ENCODE results near the gene RPS17. TPM values are rescaled to one million over a fixed set of nuclear protein-coding genes. Genes with fewer than 3 reads are reported as not detected.
A peak's percentile ranks its signal among the peaks of the same experiment; 100 is the strongest.
"Not testable (repeated sequence)": the region's sequence is repeated elsewhere in the genome, so short reads cannot be mapped to it uniquely, and the experiment has no call there.

The RPS17 gene
- total RNA-seq, 1 donor from 2014 or later: 1,382 TPM

DNA sequence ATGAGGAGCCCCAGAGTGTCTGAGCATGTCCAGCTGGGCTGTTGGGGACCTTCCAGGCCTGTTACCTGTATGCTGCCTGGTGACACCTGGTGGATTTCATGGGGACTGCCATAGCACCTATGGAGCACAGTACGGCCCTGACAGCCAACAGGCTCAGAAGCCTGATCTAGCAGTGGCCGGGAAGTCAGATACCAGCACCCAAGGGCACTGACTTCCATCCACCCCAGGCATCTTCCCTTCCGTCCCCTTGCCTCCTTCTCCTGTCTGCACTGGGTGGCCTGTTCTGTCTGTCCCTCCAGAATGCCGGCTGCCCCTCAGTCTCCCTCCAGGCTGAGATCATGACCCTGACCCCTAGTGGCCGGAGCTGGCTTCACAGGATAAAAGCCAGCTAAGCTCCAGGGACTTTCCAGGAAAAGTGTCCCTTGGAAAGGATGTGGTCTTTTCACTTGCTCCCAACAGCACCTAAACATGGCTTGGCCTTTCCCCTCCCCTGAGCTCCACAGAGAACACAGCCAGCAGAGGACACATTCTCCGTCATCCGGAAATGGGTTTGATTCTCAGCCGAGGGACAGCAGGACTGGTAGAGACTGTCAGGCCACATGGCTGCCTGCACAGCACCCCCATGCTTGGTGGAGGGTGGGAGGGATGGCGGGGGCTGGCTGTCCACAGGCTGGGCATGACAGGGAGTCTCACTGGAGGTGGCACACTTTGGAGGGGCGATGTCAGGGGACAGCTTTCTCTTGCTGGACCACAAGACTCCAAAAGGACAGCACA lies 9.5 kb downstream of the RPS17 start:
- no peak for FAIRE-seq
- DNase-seq (ENCODE audit: low spot score in 2 of 2): peak in 1 of 2 donors; percentile 60

DNA sequence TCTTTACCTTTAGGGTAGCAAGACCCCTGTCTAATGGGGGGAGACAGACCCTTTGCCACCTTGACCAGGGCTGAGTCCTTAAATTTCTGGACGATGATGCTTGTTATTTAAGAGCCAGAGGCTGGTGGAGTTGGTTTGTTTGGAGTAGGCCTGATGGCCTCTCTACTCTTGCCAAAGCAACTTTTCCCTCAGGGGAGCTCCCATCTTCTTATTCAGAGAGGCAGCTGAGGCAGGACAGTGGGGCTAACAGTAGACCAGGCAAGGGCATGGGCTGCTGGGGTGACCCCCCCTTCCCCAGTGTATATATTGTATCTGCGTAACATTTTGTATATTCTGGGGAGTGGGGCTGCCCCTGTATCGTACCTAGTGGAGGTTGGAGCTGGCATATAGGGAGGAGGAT lies 10.3 kb downstream of the RPS17 start:
- FAIRE-seq (no peak), DNase-seq (ENCODE audit: low spot score in 2 of 2) (no peak)

DNA sequence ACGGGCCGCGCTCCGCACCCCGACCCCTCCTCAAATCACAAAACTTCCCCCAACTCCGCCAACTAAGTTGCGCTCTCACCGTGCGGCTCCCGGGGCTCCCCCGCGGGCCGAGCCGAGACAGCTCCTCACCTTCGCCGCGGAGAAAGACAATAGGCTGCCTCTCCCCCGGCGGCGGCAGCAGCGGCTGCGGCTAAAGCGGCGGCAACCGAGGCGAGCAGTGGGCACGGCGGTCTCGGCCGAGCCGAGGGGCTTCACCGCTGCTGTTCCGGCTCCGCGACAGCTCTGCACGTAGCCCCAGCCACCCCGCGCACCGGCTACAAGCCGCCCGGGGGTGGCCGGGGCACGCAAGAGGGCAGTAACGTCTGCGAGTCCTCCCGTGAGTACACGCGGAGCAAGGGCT lies 26.7 kb downstream of the RPS17 start:
- FAIRE-seq; DNase-seq (ENCODE audit: low spot score in 2 of 2): not testable (repeated sequence)

DNA sequence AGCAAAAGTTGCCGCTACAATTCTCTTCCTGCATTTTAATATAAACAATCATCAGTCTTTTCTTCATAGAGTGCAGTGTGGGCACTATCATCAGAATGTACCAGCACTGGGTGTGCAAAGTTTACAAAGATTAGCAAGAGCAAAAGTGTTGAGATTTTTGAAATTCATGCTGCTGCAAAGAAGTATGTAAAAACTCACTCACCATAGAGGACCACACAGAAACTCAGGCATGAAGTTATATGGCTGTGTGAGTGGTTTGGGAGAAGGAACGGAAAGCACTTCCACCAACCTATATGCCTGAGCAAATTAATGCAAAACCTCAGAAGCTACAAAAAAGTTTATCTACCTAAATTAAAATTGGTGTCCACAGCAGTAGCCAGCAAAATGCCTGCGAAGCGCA lies 32.6 kb downstream of the RPS17 start:
- FAIRE-seq; DNase-seq (ENCODE audit: low spot score in 2 of 2): not testable (repeated sequence)

DNA sequence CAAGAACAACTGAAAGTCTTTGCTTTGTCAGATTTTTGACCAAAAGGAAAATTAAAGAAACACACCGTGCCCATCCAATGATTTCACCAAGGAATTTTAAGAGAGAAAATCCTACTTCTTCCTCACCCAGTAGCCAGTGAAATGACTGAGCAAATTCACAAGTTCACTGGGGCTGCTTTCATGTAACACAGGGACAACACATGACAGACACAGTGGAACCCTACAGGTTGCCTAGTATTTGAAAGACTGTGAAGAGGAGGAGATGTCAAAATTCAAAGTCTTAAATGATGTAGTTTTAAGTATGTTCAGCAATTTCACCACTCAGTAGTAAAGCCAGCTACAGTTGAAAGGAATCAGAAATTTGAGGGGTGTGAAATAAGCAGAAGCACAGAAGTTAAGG lies 33.2 kb downstream of the RPS17 start:
- not testable (repeated sequence) for DNase-seq (ENCODE audit: low spot score in 2 of 2); FAIRE-seq

DNA sequence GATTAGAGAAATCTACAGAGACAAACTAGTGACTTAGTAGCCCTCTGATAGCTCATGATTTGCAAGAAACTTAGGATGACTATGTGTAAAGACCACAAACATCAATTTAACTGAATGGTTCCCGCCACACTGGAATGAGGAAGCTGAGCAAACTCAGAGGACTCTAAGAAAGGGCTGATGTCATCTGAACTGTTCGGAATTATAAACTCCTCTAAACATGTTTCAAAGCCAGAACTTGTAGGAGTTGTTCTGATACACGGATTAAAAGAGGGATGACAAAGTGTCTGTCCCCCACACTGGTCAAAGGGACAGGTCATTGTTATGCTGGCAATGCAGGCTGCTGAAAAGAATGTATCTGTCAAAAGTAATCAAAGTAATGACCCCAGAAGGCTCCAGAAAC lies 34.4 kb downstream of the RPS17 start:
- not testable (repeated sequence) for FAIRE-seq; DNase-seq (ENCODE audit: low spot score in 2 of 2)

DNA sequence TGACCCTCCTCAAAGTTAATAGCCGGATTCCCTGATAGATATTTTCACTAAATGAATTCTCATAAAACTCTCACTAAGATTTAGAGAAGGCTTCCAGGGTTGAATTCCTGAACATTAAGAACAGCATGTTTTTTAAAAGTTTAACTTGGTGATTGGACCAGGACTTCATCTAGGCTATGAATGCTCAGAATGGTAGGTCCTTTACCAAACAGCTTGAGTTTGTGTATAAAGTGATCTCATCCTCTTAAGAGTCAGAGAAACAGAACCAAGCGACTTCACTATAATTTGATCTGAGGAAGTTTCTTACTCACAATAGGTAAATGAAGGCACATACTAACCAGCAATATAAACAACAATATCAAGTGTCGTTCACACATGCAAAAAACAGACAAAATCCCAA lies 36.2 kb downstream of the RPS17 start:
- FAIRE-seq; DNase-seq (ENCODE audit: low spot score in 2 of 2): not testable (repeated sequence)

DNA sequence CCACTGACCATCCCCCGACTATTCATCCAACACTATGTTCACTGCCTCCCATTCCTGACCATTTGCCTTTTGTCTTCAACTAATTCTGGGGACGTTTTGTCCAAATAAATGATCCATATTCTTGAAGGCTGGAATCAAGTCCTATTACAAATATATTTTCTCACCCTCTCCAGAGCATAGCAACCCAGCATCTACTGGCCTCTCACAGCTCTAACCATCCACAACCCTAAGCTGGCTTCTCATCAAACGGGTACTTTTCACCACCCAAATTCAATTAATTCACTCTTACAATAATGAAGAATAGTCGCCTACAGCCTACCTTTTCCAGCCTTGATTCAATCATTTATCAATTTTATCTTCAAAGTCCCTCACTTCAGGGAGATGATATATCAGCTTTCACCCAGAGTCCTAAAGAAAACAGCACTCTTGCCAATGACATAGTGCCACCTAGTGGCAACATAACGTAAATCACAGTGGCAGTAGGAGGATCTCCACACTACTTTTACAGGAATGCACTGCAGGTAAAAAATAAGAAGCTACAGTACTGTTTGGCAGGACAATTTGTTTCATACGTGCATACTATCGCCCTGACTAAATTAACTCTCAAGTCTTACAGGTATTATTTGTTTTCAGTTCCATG lies 37.4 kb downstream of the RPS17 start:
- not testable (repeated sequence) for DNase-seq (ENCODE audit: low spot score in 2 of 2); FAIRE-seq

DNA sequence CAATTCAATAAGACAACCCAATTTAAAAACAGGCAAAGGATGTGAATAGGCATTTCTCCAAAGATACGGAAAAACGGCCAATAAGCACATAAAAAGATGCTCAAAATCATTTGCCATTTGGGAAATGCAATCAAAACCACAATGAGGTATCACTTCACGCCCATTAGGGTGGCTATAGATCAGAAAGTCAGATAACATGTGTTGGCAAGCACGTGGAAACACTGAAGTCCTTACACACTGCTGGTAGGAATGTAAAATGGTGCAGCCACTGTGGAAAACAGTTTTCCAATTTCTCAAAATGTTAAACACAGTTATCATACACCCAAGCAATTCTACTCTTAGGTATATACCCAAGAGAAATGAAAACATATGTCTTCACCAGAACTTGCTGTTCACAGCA lies 39.5 kb downstream of the RPS17 start:
- not testable (repeated sequence) for FAIRE-seq; DNase-seq (ENCODE audit: low spot score in 2 of 2)

DNA sequence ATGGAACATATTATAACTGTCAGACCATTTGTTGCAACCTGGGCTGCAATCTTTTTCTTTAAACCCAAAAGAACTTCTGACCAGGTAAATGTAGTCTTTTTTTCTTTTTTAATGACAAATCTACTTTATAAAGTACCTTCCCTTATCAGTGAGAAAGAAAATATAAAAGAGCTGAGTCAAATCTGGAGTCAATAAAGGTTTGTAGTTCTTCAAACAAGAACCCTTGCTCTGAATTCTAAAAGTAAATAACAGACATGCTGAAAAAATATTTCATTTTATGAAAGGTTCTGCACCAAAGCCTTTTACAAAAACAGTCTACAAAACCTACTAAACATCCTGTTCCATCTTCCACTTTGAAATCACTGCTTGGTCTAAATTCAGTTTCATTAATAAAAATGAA lies 42.3 kb downstream of the RPS17 start:
- not testable (repeated sequence) for DNase-seq (ENCODE audit: low spot score in 2 of 2); FAIRE-seq

DNA sequence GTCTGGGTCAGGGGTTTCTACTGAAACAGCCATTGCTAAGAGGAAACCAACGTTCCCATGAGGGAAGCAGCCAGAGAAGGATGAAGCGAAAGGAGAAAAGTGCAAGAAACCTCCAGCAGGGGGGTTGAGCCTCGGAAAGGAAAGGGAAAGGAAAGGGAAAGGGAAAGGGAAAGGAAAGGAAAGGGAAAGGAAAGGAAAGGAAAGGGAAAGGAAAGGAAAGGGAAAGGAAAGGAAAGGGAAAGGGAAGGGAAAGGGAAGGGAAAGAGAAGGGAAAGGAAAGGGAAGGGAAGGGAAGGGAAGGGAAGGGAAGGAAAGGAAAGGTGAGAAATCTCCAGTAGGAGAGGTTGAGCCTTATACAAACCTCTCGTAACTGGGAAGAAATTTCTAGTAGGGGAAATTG lies 52.0 kb downstream of the RPS17 start:
- not testable (repeated sequence) for FAIRE-seq; DNase-seq (ENCODE audit: low spot score in 2 of 2)

DNA sequence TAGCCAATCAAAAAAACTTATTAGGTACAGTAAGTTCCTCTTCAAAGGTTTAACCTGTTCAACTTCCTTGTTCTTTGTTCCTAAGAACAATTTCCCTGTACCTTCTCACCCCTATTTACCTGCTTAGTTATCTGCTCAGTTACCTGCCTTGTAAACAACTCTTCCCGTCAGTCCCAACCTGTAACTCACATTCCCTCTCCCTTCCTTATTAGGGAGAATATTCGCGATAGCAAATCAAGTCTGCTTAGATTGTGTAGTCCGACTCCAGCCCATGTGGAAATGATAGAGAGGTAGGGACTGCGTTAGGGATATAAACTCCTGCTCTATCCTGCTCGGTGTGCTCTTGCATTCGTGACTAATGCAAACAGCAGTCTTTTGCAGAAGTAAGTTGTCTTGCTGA lies 53.2 kb downstream of the RPS17 start:
- DNase-seq (ENCODE audit: low spot score in 2 of 2); FAIRE-seq: not testable (repeated sequence)

Other genes with a start within 250 kb of the RPS17 start
- gene GOLGA6L10, start 191.0 kb downstream of the RPS17 start, total RNA-seq: 2.0 TPM
- 4.1 TPM for gene GOLGA6L9, start 110.6 kb downstream of the RPS17 start, total RNA-seq
- gene CPEB1, start 106.9 kb upstream of the RPS17 start, total RNA-seq: 2.0 TPM
- 55.8 TPM for gene AP3B2, start 169.4 kb upstream of the RPS17 start, total RNA-seq